Measurements from ENCODE around the gene EPS15.
A peak's percentile ranks its signal among the peaks of the same experiment; 100 is the strongest.

EPS15 gene

GRCh38 chr1:51347398-51348146, 171.5 kb downstream of the EPS15 start:
- Histone ChIP-seq H3F3A (ENCODE audit: insufficient read depth, low read length) (no peaks in the 10 kb centered on the region), H3K27me3 (replicated peaks; ENCODE audit: insufficient read depth, low read length) (no peaks in the 10 kb centered on the region), H3K4me1 (ENCODE audit: low read length) (no peaks in the 10 kb centered on the region), H3K9me3 (replicated peaks; ENCODE audit: insufficient read depth, low read length) (no peaks in the 10 kb centered on the region), H3K36me3 (replicated peaks; ENCODE audit: insufficient read depth, low read length) (no peaks in the 10 kb centered on the region), H3K79me2 (ENCODE audit: low read length) (no peaks in the 10 kb centered on the region), H3K4me2 (ENCODE audit: low read depth, low read length) (no peak overlapping the region), H4K20me1 (ENCODE audit: insufficient read depth, low read length) (no peaks in the 10 kb centered on the region), H3K9me2 (replicated peaks; ENCODE audit: insufficient read depth, low read length) (no peaks in the 10 kb centered on the region), H3K27ac (ENCODE audit: low read length) (no peak overlapping the region), H3K4me3 (ENCODE audit: low read length) (no peak overlapping the region), H3K9ac (ENCODE audit: low read length) (no peak overlapping the region), H2AFZ (ENCODE audit: low read length) (no peak overlapping the region)
- TF ChIP-seq CTCF (IDR thresholded peaks at IDR 0.05; ENCODE audit: low read length), result no peak
- no peak for TF ChIP-seq EZH2 (optimal IDR thresholded peaks at IDR 0.05; ENCODE audit: low read depth, low read length)
- TF ChIP-seq EZH2phosphoT487 (IDR thresholded peaks at IDR 0.05; ENCODE audit: low read length), result no peak
- no peak for DNase-seq

- Histone ChIP-seq H3K4me2 (ENCODE audit: low read depth, low read length) (no peak overlapping the region), H3K27ac (ENCODE audit: low read length) (no peak overlapping the region), H4K20me1 (ENCODE audit: insufficient read depth, low read length) (no peaks in the 10 kb centered on the region), H2AFZ (ENCODE audit: low read length) (no peak overlapping the region), H3K36me3 (replicated peaks; ENCODE audit: insufficient read depth, low read length) (no peaks in the 10 kb centered on the region), H3F3A (ENCODE audit: insufficient read depth, low read length) (no peaks in the 10 kb centered on the region), H3K27me3 (replicated peaks; ENCODE audit: insufficient read depth, low read length) (no peaks in the 10 kb centered on the region), H3K9me2 (replicated peaks; ENCODE audit: insufficient read depth, low read length) (no peaks in the 10 kb centered on the region), H3K4me3 (ENCODE audit: low read length) (no peak overlapping the region), H3K4me1 (ENCODE audit: low read length) (no peaks in the 10 kb centered on the region), H3K9ac (ENCODE audit: low read length) (no peak overlapping the region), H3K9me3 (replicated peaks; ENCODE audit: insufficient read depth, low read length) (no peaks in the 10 kb centered on the region), H3K79me2 (ENCODE audit: low read length) (no peaks in the 10 kb centered on the region)
- TF ChIP-seq EZH2phosphoT487 (IDR thresholded peaks at IDR 0.05; ENCODE audit: low read length) (no peak), CTCF (IDR thresholded peaks at IDR 0.05; ENCODE audit: low read length) (no peak), EZH2 (optimal IDR thresholded peaks at IDR 0.05; ENCODE audit: low read depth, low read length) (no peak)
- DNase-seq, result no peak
Observed at GRCh38 chr1:51346086-51346942, 172.8 kb downstream of the EPS15 start.

- TF ChIP-seq EZH2phosphoT487 (IDR thresholded peaks at IDR 0.05; ENCODE audit: low read length) (no peak), CTCF (IDR thresholded peaks at IDR 0.05; ENCODE audit: low read length) (no peak), EZH2 (optimal IDR thresholded peaks at IDR 0.05; ENCODE audit: low read depth, low read length) (no peak)
- Histone ChIP-seq H3K4me1 (ENCODE audit: low read length) (no peaks in the 10 kb centered on the region), H3K27ac (ENCODE audit: low read length) (no peak overlapping the region), H3K36me3 (replicated peaks; ENCODE audit: insufficient read depth, low read length) (no peaks in the 10 kb centered on the region), H3F3A (ENCODE audit: insufficient read depth, low read length) (no peaks in the 10 kb centered on the region), H3K9me3 (replicated peaks; ENCODE audit: insufficient read depth, low read length) (no peaks in the 10 kb centered on the region), H3K9ac (ENCODE audit: low read length) (no peak overlapping the region), H3K4me3 (ENCODE audit: low read length) (no peak overlapping the region), H3K27me3 (replicated peaks; ENCODE audit: insufficient read depth, low read length) (no peaks in the 10 kb centered on the region), H3K79me2 (ENCODE audit: low read length) (no peaks in the 10 kb centered on the region), H4K20me1 (ENCODE audit: insufficient read depth, low read length) (no peaks in the 10 kb centered on the region), H3K9me2 (replicated peaks; ENCODE audit: insufficient read depth, low read length) (no peaks in the 10 kb centered on the region), H3K4me2 (ENCODE audit: low read depth, low read length) (0 out of 2 replicates have a peak overlapping the region, but pooled peaks have one; percentile 2), H2AFZ (ENCODE audit: low read length) (no peak overlapping the region)
- DNase-seq, result no peak
Observed at GRCh38 chr1:51345300-51345687, 173.8 kb downstream of the EPS15 start.

Data from MM.1S (cell line).